Measurements from ENCODE around the gene TMBIM1. TPM values are rescaled to one million over a fixed set of nuclear protein-coding genes. Genes with fewer than 3 reads are reported as not detected.

TMBIM1 gene
- total and polyA plus RNA-seq, 2 donors (not counting 3 experiments of a cell fraction or from before 2014, with no cell fraction given) = 141 to 229 TPM

GRCh38 chr2:218238887-218239286, 53.4 kb downstream of the TMBIM1 start:
- no TSS peak for BruUV-seq (replicated peaks)
- dilution Hi-C loops (cut with MboI; ENCODE audit: extremely low pct_ligation_motif_present, low sequenced_read_pairs) = no loop called here
- Histone ChIP-seq H3K27ac (ENCODE audit: insufficient read depth, low read depth, low read length) (no peak overlapping the region), H2AFZ (ENCODE audit: low read depth, low read length) (no peak overlapping the region), H3K9me3 (replicated peaks; ENCODE audit: control insufficient read depth, insufficient read depth, low read length) (no peaks in the 10 kb centered on the region), H3K36me3 (ENCODE audit: control insufficient read depth in 2 of 2, extremely low read depth in 1 of 2, insufficient read depth in 2 of 2, low read length in 2 of 2) (peaks cover 32 to 50% of the 10 kb centered on the region in 2 experiments), H3K9me1 (replicated peaks; ENCODE audit: control insufficient read depth, extremely low read depth, insufficient read depth, low read length) (no peaks in the 10 kb centered on the region), H3K9ac (replicated peaks; ENCODE audit: extremely low read depth, insufficient read depth, low read length) (no peak overlapping the region), H3K4me2 (ENCODE audit: insufficient read depth, low read length) (no peak overlapping the region), H3K79me2 (ENCODE audit: control insufficient read depth, insufficient read depth, low read length) (peaks cover 30% of the 10 kb centered on the region), H3K4me3 (replicated peaks in 1 of 3; ENCODE audit: insufficient read depth in 1 of 3, low read depth in 1 of 3, low read length in 3 of 3) (no peak overlapping the region), H3K4me1 (ENCODE audit: control insufficient read depth, extremely low read depth, insufficient read depth, low read length) (no peaks in the 10 kb centered on the region), H3K27me3 (ENCODE audit: control insufficient read depth in 2 of 2, insufficient read depth in 2 of 2, low read length in 2 of 2) (no peaks in the 10 kb centered on the region), H4K20me1 (replicated peaks; ENCODE audit: control insufficient read depth, extremely low read depth, insufficient read depth, low read length) (peaks cover 3% of the 10 kb centered on the region)
- DNase-seq (ENCODE audit: low read depth, low spot score) (no peak), FAIRE-seq (no peak)
- TF ChIP-seq POLR2A (IDR thresholded peaks at IDR 0.05; ENCODE audit: low read depth, low read length) (no peak), MAX (IDR thresholded peaks at IDR 0.05; ENCODE audit: insufficient read depth, insufficient read length) (no peak), FOS (IDR thresholded peaks at IDR 0.05; ENCODE audit: borderline replicate concordance, insufficient read depth, low read length) (no peak), POLR2AphosphoS5 (IDR thresholded peaks at IDR 0.05; ENCODE audit: insufficient read depth, low read depth, low read length) (no peak)
- CTCF ChIA-PET = no interaction called here
- POLR2A ChIA-PET = no interaction called here
- intact Hi-C loops (cut with micrococcal nuclease) = no loop called here

- no peak overlapping the region for H3K9ac ChIP-seq (replicated peaks; ENCODE audit: extremely low read depth, insufficient read depth, low read length)
- H3K9me3 ChIP-seq (replicated peaks; ENCODE audit: control insufficient read depth, insufficient read depth, low read length) = no peaks in the 10 kb centered on the region
- H3K36me3 ChIP-seq (ENCODE audit: control insufficient read depth in 2 of 2, extremely low read depth in 1 of 2, insufficient read depth in 2 of 2, low read length in 2 of 2) = peaks cover 32 to 41% of the 10 kb centered on the region in 2 experiments
- H3K79me2 ChIP-seq (ENCODE audit: control insufficient read depth, insufficient read depth, low read length) = peaks cover 34% of the 10 kb centered on the region
- no TSS peak for BruUV-seq (replicated peaks)
- no peaks in the 10 kb centered on the region for H3K27me3 ChIP-seq (ENCODE audit: control insufficient read depth in 2 of 2, insufficient read depth in 2 of 2, low read length in 2 of 2)
- H4K20me1 ChIP-seq (replicated peaks; ENCODE audit: control insufficient read depth, extremely low read depth, insufficient read depth, low read length) = no peaks in the 10 kb centered on the region
- dilution Hi-C loops (cut with MboI; ENCODE audit: extremely low pct_ligation_motif_present, low sequenced_read_pairs) = no loop called here
- TF ChIP-seq JUN (IDR thresholded peaks at IDR 0.05; ENCODE audit: borderline replicate concordance, insufficient read depth, insufficient read length, low read depth) = no peak
- no peak overlapping the region for H3K4me3 ChIP-seq (replicated peaks in 1 of 3; ENCODE audit: insufficient read depth in 1 of 3, low read depth in 1 of 3, low read length in 3 of 3)
- DNase-seq (ENCODE audit: low read depth, low spot score) (no peak), FAIRE-seq (no peak)
- intact Hi-C loops (cut with micrococcal nuclease) = no loop called here
- H3K27ac ChIP-seq (ENCODE audit: insufficient read depth, low read depth, low read length) = no peak overlapping the region
- H3K4me2 ChIP-seq (ENCODE audit: insufficient read depth, low read length) = no peak overlapping the region
- no peak overlapping the region for H2AFZ ChIP-seq (ENCODE audit: low read depth, low read length)
- POLR2A ChIA-PET = interaction anchor here (0.7 kb wide), 1 partner anchor 21 kb away, joined by 3 read pairs; no protein-coding TSS in a partner anchor
- CTCF ChIA-PET = no interaction called here
- H3K9me1 ChIP-seq (replicated peaks; ENCODE audit: control insufficient read depth, extremely low read depth, insufficient read depth, low read length) = no peaks in the 10 kb centered on the region
- no peaks in the 10 kb centered on the region for H3K4me1 ChIP-seq (ENCODE audit: control insufficient read depth, extremely low read depth, insufficient read depth, low read length)
Measured at GRCh38 chr2:218236829-218237228, 55.5 kb downstream of the TMBIM1 start.
